AG10803 (cell line): ENCODE measurements around the gene TFR2.

Experiments
- DNase-seq: peaks from one replicate; pipeline ENCODE4 v3.0.0; 2010; ENCODE audit warnings: low read depth
- H3K4me3 ChIP-seq: 2 replicates; pipeline ENCODE4 v1.5.1; 2011; ENCODE audit warnings: mild to moderate bottlenecking, low read length, control low read depth
- TF ChIP-seq, protein P1 (sequence below): conservative IDR thresholded peaks from 2 replicates; pipeline ENCODE4 v1.5.1; 2011; ENCODE audit warnings: mild to moderate bottlenecking, low read length, control low read depth, inconsistent platforms

The TFR2 gene

DNA sequence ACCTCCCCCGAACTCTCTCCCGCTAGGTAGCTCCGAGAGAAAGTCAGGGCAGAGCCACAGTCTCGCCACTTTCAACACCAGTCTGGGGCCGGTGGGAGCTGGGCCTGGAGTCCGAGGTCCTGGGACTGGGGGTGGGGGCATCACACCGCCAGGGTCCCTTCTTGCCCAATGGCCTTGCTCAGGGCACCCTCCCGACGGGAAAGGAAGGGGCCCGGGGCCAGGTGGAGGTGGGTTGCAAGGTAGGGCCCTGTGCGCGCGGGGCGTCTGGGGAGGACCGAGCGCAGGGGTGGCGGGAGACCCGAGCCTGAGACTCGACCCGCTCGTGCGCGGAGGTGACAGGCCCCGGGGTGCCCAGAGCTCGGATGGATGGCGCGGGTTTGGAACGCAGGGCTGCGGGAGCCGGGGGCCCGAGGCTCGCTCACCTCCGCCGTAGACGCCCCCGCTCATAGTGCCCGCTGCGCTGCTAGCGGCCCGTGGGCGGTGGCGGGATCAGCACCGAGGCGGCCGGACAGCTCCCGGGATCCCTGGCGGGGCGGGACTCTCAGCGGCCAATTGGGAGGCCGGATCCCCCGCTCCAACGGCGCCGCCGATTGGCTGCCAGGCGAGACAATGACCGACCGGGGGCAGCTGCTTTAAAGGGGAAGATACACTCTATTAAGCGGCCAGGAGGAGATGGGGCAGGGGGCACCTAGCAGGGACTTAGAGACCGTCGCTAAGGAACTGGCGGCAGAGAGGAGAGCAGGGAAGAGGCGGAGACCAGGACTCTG is 14.7 kb upstream of the TFR2 start, which contains the start of gene ACTL6B:
TSS of gene ACTL6B (minus strand) at position 541 of the 767 bp plus-strand sequence. CDS start at position 447, 94 bp downstream.
- DNase-seq, result no peak
- TF ChIP-seq, protein P1, sequence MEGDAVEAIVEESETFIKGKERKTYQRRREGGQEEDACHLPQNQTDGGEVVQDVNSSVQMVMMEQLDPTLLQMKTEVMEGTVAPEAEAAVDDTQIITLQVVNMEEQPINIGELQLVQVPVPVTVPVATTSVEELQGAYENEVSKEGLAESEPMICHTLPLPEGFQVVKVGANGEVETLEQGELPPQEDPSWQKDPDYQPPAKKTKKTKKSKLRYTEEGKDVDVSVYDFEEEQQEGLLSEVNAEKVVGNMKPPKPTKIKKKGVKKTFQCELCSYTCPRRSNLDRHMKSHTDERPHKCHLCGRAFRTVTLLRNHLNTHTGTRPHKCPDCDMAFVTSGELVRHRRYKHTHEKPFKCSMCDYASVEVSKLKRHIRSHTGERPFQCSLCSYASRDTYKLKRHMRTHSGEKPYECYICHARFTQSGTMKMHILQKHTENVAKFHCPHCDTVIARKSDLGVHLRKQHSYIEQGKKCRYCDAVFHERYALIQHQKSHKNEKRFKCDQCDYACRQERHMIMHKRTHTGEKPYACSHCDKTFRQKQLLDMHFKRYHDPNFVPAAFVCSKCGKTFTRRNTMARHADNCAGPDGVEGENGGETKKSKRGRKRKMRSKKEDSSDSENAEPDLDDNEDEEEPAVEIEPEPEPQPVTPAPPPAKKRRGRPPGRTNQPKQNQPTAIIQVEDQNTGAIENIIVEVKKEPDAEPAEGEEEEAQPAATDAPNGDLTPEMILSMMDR, result no peak
- H3K4me3 ChIP-seq, result no peak within 1 kb of the TSS

DNA sequence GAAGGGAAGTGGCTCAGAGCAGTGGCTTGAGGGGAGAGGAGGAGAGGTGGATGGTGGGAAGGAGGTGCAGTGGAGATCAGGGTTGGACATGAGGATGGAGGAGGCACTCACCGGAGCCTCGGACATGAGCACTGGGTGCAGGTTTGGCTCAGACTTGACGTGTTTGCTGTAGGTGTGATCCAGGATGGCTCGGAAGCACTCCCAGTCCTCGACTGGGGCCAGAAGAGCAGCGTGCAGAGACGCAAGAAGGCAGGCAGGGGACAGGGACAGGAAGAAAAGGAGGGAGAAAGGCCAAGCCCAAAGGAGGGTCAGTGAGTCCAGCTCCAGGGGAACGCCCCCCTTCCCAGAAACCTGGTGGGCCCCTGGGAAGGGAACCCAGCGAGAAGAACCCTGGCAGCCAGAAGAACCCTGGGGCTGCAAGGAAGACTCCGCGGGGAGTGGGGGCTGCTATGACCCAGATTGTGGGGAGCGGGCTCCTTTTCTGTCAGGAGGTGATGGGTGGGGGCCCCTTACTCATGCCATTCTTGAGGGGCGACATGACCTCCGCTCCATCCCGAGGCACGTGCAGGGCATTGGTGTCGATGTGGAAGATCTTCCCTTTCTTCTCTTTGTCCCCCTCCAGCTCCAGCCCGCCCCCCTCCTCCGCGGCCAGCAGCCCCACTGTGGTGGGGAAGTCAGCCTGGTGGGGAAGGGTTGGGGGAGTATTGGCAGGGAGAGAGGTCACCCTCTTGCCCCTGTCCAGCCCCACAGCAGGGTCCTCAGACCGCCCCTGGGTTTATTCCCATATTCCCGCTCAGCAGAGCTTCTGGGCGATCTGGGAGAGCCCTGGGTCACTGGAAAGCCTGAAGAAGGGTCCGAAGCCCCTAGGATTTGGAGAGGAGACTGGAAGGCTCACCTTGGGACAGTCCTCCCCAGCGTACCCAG is 13.8 kb upstream of the TFR2 start:
- TF ChIP-seq, protein P1, result no peak
- DNase-seq, result no peak
- H3K4me3 ChIP-seq, result no peak overlapping the region

DNA sequence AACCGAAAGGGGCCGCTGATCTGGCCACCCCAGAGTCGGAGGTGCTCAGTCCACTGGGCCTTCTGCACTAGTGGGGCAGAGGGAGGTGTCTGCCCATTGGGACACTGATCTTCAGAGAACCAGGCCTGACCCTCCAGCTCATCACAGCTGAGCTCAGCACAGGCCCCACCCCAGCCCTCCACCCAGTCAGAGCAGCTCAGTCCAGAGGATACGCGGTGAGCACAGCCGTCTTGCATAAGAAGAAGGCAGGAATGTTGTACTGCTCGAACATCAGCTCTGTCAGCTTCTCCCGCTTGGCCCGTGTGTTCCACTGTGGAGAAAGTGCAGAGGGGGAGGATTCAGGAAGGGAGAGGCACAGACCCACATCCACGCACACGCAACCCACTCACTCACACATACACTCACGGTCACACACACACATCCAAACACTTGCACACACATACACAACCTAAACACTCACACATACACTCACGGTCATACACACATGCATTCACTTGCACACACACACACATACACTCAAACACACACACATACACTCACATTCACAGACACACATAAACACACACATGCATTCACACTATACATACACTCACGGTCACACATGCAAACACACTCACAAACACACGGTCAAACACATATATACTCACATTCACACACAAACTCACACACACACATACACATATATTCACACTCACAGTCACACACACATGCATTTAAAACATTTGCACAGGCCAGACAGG is 8.6 kb upstream of the TFR2 start:
- TF ChIP-seq, protein P1, result no peak
- no peak for DNase-seq
- H3K4me3 ChIP-seq, result no peak overlapping the region

DNA sequence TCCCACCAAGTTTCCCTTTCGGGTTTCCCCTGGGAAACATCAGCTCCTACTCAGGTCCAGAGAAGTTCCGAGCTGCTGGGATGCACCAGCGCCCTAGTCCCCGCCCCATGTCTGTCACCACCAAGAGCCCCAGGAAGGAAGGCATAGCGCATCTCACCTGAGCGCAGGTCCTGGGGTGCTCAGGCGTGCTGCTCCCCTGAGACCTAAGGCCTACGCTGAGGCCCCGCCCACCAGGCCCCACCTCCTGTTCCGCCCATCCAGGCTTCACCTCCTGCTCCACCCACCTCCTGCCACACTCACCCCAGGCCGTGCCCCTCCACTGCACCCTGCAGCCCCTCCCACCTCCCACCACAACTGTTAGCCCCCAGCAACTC is 1.2 kb upstream of the TFR2 start:
- TF ChIP-seq, protein P1, result no peak
- no peak overlapping the region for H3K4me3 ChIP-seq
- no peak for DNase-seq

DNA sequence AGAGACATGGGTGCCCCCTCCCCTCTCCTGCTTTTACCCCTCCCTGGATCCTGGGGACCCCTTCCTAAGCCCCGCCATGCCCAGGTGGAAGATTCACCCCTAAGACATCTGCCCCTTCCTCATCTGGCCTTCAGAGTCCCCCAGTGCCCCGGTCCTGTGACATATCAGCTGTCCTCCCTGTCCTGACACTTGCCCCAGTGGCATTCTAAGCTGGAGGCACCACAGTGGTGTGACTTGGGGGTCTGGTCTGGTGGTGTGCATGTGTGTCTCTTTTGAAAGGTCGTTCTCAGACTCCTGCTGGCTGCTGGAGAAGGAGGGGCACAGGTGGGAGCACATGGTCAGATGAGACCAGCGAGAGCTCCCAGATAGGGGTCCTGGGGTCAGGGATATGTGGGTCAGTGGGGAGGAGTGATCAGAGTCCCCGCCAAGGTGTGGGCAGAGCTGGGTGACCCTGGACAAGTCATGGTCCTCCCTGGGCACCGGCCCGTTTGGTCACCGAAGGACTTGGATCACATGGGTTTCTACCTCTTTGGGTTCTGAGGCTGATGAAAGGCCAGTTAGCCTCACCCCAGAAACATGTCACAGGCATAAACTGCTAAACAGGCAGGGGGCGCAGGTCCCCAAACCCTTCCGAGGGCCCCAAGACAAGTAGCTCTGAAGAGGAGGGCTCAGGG is 645 bp upstream of the TFR2 start:
- TF ChIP-seq, protein P1, result no peak
- H3K4me3 ChIP-seq, result no peak overlapping the region
- DNase-seq, result no peak
